ENCODE measurements around the gene SBK1.
"Not testable (repeated sequence)": the region's sequence is repeated elsewhere in the genome, so short reads cannot be mapped to it uniquely, and the experiment has no call there.

SBK1 gene

GRCh38 chr16:28335678-28336077 is 43.4 kb downstream of the SBK1 start:
- DNase-seq (ENCODE audit: low read depth in 2 of 2): not testable (repeated sequence)

GRCh38 chr16:28336940-28337710 is 44.8 kb downstream of the SBK1 start:
- DNase-seq (ENCODE audit: low read depth in 2 of 2): not testable (repeated sequence)

DNA sequence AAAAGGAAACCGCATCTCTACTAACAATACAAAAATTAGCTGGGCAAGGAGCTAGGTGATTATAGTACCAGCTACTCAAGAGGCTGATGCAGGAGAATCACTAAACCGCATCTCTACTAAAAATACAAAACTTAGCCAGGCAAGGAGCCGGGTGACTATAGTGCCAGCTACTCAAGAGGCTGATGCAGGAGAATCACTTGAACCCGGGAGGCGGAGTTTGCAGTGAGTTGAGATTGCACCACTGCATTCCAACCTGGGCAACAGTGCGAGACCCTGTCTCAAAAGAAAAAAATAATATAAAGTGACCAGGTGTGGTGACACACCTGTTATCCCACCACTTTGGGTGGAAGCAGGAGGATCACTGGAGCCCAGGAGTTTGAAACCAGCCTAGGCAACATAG is 45.9 kb downstream of the SBK1 start:
- not testable (repeated sequence) for DNase-seq (ENCODE audit: low read depth in 2 of 2)

- DNase-seq (ENCODE audit: low read depth in 2 of 2): not testable (repeated sequence)
Measured at GRCh38 chr16:28362600-28362999, 70.3 kb downstream of the SBK1 start.

DNA sequence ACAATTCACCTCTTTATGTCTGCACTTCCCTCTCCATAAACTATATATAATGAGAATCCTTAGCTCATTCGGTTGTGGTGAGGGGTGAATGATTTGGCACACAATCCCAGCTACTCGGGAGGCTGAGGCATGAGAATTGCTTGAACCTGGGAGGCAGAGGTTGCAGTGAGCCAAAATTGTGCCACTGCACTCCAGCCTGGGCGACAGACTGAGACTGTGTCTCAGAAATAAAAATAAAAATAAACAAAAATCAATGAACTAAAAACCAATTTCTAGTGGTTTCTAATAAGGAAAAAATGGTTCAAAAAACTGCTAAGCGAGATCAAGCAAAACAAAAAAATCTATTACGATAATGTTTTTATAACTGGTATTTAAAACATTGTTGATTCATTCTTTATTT is 71.1 kb downstream of the SBK1 start, which contains the start of gene NPIPB6:
NPIPB6 (minus strand) TSS at position 101 of the 400 bp plus-strand sequence. CDS start 686 bp downstream, outside the sequence.
- DNase-seq (ENCODE audit: low read depth in 2 of 2): not testable (repeated sequence)

- DNase-seq (ENCODE audit: low read depth in 2 of 2): not testable (repeated sequence)
Measured at GRCh38 chr16:28364268-28365173, 72.2 kb downstream of the SBK1 start.

DNA sequence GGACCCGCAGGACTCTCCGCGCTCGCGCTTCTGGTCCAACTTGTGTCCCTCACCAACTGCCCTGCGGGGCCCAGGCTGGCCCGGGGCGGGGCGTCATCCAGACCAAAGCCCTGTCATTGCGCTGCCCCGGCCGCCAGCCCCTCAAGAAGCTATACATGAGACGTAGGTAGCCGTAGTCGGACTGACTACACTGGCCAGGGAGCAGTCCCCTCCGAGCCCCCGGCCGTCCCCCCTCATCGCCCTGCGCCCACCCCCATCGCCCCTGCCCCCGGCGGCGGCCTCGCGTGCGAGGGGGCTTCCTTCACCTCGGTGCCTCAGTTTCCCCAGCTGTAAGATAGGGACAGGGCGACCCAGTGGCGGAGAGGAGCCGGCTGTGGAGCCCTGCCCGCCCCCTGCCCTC is 75.6 kb downstream of the SBK1 start:
- not testable (repeated sequence) for DNase-seq (ENCODE audit: low read depth in 2 of 2)
